Renal cortex interstitium (tissue), 11 donors: ENCODE data around the gene GFI1B. TPM values are rescaled to one million over a fixed set of nuclear protein-coding genes. Genes with fewer than 3 reads are reported as not detected.
"Not testable (repeated sequence)": the region's sequence is repeated elsewhere in the genome, so short reads cannot be mapped to it uniquely, and the experiment has no call there.

Experiments used
- DNase-seq, 11 donors: peaks; one replicate each; pipeline ENCODE4 v3.0.0-alpha.2; 2013; ENCODE audit warnings: low read depth in 9 of 11, low spot score in 4 of 11; ENCODE audit errors: extremely low read depth in 1 of 11
- polyA plus RNA-seq, 3 donors: library from polyadenylated mRNA; unstranded; fragments of 120-200 nt; gene quantifications; one replicate each; pipeline ENCODE4 v1.2.1, GENCODE V29; 2013; ENCODE audit not compliant: insufficient read length in 3 of 3

GFI1B gene
- polyA plus RNA-seq, 3 donors = 0.62 to 1.0 (median 0.70) TPM

GRCh38 chr9:132988244-132989013 is 9.9 kb downstream of the GFI1B start:
- DNase-seq = no peak

GRCh38 chr9:132989014-132989310 is 10.5 kb downstream of the GFI1B start:
- DNase-seq = no peak

DNA sequence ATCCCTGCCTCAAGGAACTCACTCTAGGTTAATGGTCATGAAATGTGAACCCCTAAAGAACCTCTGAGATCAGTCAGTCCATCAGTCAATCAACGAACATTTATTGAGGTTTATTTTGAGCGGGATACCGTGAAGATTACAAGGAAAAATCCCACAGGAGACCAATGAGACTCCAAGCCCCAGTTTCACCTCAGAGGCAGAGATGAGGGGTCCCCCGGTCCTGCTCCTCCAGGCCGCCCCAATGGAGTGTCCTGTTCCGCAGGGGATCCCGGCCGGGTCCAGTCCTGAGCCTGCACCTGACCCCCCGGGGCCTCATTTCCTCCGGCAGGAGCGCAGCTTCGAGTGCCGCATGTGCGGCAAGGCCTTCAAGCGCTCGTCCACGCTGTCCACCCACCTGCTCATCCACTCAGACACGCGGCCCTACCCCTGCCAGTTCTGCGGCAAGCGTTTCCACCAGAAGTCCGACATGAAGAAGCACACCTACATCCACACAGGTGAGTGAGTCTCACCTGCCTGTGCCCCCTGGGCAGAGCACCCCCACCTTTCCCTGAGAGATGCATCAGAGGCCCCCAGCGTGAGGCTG is 11.0 kb downstream of the GFI1B start:
- DNase-seq = no peak

- DNase-seq = not testable (repeated sequence)
Observed at GRCh38 chr9:132989998-132990557, 11.6 kb downstream of the GFI1B start.

DNA sequence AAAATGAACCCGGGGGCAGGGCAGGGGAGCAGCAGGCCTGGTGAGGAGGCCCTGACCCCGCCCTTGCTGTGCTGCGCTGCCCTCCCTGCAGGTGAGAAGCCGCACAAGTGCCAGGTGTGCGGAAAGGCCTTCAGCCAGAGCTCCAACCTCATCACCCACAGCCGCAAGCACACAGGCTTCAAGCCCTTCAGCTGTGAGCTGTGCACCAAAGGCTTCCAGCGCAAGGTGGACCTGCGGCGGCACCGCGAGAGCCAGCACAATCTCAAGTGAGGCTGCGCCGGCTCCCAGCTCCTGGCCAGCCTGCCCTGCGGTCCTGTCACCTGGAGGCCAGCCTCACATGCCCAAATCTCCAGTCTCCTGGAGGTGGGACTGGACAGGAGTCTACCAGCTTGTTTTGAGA is 12.3 kb downstream of the GFI1B start:
- no peak for DNase-seq

GRCh38 chr9:132991351-132992300 is 13.1 kb downstream of the GFI1B start:
- no peak for DNase-seq

GRCh38 chr9:132993511-132993939 is 15.0 kb downstream of the GFI1B start:
- DNase-seq = no peak

GRCh38 chr9:132994410-132995120 is 16.1 kb downstream of the GFI1B start:
- no peak for DNase-seq

DNA sequence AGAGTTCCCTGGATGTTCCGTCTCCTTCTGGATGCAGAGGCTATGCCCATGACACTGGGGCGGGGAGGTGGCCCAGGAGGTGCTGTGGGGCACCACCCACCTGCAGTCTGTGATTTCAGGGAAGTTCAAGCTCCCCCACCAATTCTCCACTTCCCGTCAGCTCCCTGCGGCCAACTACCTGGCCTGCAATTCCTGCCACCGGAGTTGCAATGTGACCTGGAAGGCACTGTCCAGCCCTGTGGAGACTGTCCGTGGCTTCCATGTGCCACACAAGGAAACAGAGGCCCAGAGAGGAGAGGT is 16.6 kb downstream of the GFI1B start:
- DNase-seq = no peak

DNA sequence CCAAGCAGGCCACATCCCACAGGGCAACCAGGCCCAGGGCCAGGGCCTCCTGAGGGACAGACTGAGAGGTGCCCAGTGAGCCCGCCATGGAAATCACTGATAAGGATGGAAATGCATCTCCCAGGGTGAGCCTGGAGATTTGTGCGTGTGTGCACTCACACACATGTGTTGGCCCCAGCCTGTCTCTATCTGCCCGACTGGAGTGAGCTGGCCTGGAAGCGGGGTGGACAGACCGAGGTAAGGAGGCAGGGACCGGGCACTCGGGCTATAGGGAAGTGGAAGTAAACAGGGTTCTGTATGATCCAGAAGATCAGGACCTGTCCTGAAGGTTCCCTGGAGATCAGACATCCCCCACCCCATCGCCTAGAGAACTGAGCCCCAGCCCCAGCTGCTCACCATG is 17.4 kb downstream of the GFI1B start:
- DNase-seq = no peak

- DNase-seq = no peak
Observed at GRCh38 chr9:132996526-132996925, 18.0 kb downstream of the GFI1B start.

- no peak for DNase-seq
Observed at GRCh38 chr9:132997591-132997990, 19.1 kb downstream of the GFI1B start.

DNA sequence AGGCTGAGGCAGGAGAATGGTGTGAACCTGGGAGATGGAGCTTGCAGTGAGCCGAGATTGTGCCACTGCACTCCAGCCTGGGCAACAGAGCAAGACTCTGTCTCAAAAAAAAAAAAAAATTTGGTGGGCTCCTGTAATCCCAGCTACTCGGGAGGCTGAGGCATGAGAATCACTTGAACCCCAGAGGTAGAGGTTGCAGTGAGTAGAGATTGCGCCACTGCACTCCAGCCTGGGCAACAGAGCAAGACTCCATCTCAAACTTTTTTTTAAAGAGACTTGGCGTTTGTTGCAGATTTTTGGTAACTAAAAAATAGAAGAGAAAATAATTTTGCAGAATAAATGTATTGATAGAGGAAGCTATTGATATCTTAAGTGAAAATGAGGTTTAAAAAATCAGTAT is 19.7 kb downstream of the GFI1B start:
- DNase-seq = not testable (repeated sequence)

DNA sequence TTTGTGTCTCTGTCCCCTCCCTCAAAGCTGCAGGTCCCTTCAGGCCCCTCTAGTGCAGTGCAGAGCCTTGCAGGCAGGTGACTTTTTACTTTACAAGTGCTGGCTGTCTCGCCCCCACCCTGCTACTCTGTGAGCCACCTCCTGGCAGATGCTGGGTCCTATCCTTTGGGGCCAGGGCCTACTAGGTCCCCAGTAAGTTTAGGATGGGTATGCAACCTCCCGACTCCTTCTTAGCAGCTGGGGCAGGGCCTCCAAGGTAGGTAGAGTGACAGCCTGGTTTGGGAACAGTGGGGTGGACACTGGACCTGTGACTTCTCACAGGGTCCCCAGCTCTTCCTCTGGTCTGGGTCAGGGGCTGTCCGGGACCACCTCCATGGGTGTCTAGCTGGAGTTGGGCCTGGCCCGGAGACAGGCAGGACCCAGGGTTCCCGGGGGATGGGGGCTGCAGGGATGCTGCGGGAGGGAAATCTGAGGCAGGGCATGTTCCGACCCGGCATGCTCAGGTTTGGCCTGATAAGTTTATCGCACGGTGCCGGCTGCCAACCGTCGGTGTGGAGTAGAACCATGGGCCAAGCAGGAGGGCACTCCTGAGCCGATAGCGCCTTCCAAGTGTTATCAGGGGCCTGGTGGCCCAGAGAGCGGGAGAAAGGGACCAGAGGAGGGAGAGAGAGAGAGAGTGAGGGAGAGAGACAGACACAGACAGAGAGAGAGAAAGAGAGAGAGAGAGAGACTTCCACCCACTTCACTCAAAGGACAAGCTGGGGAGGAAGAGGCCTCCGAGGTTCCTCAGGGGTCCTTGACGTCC is 20.5 kb downstream of the GFI1B start:
- no peak for DNase-seq

- no peak for DNase-seq
Observed at GRCh38 chr9:133002147-133003070, 23.9 kb downstream of the GFI1B start.

- DNase-seq = no peak
Observed at GRCh38 chr9:133003071-133003461, 24.6 kb downstream of the GFI1B start.

DNA sequence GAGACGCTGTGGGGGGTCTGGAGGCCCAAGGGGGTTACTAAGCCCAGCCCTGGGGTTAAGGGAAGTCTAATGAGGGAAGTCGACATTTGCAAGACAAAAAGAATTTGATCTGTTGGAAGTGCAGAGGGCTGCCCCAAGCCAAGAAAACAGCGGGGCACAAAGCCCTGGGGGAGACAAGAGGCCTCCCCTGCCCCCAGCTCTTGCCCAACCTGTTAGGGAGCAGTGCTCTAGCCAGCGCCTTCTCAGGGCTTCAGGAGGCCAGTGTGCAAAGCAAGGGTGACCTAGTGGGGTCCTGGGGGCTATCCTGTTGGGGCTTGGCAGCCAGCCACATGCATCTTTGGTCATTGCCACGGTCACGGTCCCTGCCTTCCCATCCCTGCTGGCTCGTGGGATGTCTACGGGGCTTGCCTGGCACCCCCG is 25.2 kb downstream of the GFI1B start:
- no peak for DNase-seq
